OCI-M1 (cell line): ENCODE data around the gene KRTAP2-4.
"Not testable (repeated sequence)": the region's sequence is repeated elsewhere in the genome, so short reads cannot be mapped to it uniquely, and the experiment has no call there.

Source experiments
- DNase-seq: peaks from one replicate; lab custom pipeline; 2025; lab: John Stamatoyannopoulos, UW

The KRTAP2-4 gene, protein sequence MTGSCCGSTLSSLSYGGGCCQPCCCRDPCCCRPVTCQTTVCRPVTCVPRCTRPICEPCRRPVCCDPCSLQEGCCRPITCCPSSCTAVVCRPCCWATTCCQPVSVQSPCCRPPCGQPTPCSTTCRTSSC

DNA sequence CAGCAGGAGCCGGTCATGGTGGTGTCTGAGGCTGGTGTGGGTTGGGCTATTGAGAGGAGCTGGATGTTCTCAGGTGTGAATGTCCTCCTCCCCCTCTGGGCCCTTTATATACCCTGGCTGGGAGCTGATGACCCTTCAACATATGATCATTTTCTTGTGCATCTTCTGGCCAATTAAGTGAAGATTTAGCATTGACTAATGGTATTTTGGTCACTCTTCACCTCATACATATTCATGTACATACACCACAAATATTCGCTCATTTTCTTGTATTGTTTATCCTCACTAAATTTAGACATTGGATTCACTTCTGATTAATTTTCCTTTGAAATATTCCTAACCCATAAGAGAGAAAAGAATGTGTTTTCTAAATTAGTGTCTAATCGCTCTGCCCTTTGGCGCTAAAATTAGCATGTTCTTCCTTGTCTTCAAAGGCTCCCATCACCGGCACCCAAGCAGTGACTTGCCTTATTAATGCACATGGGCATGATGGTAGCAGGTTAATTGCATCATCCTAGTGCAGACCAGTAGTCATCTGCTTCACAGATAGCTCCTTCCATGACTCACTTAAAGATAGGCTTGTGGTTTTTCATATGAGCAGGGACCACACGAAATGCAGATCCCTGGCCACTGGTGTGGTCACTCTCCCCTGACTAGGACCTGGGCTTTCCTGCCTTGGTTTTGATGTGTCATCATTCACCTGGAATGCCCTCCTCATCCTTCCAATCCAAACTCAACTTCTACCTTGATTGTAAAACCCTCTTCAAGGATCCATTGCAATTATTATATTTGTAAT is at the start of gene KRTAP2-4:
KRTAP2-4 (minus strand) TSS at position 51 of the 796 bp plus-strand sequence; CDS start at position 17, 34 bp downstream.
- peak; percentile 91 for DNase-seq

DNA sequence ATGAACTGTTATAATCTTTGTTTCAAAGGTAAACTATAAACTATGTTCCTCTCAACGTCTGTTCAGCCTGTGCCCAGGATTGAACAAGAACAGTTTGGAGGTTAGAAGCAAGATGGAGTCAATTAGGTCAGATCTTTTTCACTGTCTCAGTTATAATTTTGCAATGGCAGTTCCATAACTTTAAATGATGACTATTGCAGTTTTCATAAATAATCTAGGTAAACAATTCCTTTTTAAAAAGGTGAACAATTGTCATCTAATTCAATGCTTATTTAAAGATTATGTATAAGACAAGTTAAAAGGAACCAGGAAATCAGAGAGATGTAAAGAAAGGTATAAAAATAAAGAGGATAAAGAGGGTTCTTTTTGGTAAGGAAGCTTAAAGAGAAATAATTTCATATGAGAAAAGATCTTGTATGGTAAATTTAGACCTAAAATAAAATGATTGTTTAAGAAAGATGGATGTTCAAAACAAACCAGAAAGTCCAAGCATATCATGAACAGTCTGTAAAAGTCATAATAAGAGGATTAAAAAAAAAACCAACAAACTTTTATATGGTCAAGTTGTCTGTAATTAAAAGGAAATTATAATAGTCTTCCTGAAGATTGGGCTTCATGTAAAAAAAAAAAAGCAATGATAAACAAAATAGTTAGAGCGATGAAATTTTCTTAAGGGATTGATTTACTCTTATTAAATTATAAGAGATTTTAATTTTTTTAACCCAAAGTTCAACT is 45.6 kb upstream of the KRTAP2-4 start:
- DNase-seq: no peak

DNA sequence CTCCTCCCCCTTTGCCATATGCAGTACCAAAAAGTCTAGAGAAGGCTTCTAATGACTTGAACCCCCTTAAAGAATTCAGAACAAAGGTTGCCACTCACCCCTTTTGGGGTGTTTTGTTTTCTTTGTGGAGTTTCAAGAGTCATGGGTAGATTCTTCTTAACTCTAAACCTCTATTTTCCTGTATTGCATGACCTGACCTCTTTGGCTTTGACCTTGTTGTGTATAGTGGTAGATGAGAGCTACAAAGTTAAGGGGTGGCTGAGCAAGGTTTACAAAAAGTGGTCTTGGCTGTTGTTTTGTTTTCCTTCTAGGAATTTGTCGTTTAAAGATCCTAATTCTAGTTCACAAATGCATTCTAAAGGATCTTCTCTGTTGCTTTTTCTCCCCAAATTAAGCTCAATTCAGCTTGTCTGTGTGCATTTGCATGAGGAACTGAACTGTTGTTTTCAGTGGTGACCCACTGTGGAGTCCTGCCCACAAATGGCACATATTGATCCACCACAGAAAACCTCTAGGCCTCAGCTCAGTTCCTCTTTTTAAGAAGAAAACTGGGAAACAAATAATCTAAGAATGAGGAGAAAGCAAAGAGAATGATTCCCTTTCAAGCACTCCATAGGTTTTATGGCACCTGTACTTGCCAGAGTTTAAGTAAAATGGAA is 43.2 kb upstream of the KRTAP2-4 start:
- DNase-seq: not testable (repeated sequence)

DNA sequence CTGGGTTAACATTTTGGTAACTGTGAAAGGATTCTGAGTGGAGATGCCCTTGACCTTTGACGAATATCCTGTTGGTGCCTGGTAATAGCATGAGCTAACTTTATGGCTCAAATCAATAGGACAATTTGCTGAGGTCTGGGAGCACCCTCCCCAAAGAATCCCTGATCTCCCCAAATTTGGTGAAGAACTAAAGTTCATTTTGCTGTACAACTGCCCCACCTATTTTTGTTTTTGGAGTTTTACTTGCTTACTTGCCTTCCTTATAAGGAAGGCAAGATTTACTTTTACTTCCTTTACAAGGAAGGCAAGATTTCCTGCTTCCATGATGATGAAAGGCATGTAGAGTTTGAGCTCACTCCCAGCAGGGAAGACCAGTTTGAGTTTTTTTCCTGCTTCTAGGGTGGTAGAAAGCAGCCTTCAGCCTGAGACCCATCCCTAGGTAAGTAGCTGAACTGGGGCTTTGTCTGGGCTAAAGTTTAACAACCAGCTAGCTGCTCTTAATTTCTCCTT is 42.3 kb upstream of the KRTAP2-4 start:
- no peak for DNase-seq

DNA sequence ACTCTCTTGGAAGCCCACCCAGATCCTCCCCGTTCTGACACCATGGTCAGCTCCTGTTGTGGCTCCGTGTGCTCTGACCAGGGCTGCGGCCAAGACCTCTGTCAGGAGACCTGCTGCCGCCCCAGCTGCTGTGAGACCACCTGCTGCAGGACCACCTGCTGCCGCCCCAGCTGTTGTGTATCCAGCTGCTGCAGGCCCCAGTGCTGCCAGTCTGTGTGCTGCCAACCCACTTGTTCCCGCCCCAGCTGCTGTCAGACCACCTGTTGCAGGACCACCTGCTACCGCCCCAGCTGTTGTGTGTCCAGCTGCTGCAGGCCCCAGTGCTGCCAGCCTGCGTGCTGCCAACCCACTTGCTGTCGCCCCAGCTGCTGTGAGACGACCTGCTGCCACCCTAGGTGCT is 39.7 kb upstream of the KRTAP2-4 start, which contains the start of gene KRTAP4-9:
KRTAP4-9 (plus strand) TSS at position 43 of the 400 bp plus-strand sequence; CDS start at position 43, 0 bp downstream.
- not testable (repeated sequence) for DNase-seq

DNA sequence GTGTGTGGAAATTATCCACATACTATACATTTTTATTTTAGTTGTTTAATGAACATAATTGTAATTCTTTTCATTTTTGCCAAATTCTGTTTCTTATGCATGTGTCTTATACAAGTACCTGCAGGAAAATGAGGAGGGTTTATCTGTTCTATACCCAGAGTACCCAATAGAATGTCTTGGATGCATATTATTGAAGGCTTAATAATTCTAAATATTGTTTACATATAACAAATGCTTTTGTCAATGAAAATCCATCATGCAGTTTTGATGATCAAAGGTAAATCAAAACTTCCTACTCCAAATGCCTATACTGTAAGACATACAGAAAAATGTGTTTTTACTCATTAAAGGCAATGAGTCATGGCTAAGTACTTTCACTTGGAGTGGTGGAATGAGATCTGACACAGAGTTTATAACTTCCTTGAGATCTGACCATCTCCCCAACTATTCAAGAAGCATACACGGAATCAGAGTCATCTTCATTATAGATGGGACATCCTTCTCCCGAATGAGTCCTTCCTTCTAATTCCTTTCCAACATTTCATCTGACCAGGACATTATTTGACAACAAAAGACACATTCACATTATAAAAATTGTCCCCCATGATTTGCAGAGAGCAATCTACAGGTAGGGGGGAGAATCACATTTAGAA is 38.8 kb upstream of the KRTAP2-4 start:
- DNase-seq: not testable (repeated sequence)

DNA sequence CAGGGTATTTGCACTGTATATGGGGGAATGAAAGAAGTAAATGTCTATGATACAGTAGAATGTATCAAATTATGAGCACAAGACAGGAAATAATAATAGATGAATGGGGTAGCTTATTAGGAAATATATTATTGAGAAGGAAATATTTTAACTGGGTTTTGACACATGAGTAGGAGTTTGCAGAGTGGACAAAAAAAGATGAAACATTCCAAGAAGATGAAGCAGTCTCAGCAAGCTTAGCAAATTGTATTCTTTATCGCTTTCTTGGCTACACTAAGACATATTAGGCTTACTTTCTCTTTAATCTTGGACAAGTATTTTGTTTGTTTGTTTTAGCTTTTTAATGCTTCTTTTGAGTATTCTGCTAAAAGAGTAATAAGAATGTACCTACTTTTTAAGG is 38.2 kb upstream of the KRTAP2-4 start:
- DNase-seq: no peak

DNA sequence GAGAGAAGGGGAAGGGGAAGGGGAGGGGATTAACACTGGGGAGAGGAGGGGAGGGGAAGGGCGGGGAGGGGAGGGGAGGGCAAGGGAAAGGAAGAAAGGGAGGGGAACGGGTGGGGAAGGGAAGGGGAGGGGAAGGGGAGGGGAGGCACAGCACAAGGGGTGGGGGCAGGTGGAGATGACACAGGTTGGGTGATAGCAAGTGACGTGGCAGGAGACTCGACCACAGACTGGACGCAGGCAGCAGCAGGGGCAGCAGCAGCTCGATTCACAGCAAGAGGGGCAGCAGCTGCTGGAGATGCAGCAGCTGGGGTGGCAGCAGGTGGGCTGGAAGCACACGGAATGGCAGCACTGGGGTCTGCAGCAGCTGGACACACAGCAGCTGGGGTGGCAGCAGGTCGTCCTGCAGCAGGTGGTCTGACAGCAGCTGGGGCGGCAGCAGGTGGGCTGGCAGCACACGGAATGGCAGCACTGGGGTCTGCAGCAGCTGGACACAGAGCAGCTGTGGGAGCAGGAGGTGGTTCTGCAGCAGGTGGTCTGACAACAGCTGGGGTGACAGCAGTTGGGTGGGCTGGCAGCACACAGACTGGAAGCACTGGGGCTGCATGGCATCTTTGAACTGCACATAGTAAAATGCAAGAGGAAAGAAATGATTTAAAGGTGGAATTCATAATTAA is 36.0 kb upstream of the KRTAP2-4 start, which contains the start of gene KRTAP4-16:
KRTAP4-16 (minus strand) TSS at position 624 of the 674 bp plus-strand sequence; CDS start at position 624, 0 bp downstream.
- DNase-seq: no peak

DNA sequence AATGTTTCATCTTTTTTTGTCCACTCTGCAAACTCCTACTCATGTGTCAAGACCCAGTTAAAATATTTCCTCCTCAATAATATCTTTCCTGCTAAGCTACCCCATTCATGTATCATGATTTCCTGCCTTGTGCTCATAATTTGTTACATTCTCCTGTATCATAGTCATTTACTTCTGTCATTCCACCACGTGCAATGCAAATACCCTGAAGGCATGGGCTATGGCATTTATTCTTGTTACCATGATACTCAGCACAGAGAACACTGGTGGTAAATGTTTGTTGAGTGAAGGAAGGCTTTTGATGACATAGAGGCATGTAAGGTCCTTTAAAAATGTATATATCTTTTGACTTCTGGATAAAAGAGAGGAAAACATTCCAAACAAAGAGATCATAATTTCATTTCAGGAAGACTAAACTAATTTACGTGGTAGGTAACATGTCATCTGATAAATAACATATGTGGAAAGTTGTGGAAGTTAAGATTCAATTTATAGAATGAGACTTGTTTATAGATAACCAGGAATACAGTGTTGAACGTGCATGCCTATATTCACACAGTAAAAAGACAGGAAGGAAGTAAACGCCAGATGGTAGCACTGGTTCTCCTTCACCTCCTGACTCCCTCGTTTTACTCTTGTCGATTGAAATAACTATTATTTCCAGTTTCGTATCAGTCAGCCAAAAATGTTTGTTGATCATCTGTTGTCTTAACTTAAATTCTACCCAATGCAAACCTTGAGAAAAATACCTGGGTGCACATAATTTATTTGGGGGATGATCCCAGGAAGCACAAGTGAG is 34.2 kb upstream of the KRTAP2-4 start:
- not testable (repeated sequence) for DNase-seq

DNA sequence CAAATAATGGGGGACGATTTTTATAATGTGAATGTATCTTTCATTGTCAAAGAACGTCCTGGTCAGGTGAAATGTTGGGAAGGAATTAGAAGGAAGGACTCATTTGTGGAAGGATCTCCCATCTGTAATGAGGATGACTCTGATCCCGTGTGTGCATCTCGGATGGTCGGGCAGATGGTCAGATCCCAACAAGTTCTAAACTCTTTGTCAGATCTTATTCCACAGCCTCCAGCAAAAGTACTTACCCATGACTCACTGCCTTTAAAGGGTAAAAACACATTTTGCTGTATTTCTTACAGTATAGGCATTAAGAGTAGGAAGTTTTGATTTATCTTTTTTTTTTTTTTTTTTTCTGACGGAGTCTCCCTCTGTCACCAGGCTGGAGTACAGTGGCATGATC is 32.8 kb upstream of the KRTAP2-4 start:
- no peak for DNase-seq

DNA sequence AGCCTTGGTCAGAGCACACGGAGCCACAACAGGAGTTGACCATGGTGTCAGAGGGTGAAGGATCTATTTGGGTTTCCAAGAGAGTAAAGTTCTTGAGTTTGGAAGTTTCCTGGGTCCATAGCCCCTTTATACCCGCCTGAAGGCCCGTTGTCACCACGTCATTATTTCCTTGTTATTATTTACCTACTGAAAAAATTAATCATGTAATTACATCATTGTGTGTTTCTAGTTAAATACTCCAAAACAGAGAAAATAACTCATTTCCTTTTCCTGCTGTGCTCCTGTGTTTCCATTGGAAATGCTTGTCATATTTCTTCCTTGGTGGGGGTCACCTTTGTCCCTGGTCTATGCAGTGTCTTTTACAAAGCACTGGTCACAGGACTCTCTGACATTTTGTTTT is 32.4 kb upstream of the KRTAP2-4 start, which contains the start of gene KRTAP4-8:
KRTAP4-8 (minus strand) TSS at position 101 of the 400 bp plus-strand sequence; CDS start at position 43, 58 bp downstream.
- no peak for DNase-seq

DNA sequence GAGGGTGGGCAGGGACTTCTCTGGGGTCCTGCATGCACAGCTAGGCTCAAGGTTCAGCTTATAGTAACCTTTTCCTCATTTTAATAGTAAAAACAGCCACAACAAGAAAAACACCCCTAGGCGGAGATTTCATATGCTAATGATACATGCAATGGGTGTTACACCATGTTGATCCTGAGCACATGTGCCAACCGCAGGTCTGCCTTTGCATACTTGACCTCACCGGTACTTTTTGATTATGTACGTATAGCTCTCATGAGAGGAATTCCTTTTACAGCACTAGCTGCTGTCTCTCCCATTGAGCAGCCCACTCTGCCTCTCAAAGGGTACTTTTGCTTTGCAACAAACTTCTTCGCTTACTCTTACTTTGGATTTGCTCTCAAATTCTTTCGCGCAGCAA is 30.4 kb upstream of the KRTAP2-4 start:
- no peak for DNase-seq

DNA sequence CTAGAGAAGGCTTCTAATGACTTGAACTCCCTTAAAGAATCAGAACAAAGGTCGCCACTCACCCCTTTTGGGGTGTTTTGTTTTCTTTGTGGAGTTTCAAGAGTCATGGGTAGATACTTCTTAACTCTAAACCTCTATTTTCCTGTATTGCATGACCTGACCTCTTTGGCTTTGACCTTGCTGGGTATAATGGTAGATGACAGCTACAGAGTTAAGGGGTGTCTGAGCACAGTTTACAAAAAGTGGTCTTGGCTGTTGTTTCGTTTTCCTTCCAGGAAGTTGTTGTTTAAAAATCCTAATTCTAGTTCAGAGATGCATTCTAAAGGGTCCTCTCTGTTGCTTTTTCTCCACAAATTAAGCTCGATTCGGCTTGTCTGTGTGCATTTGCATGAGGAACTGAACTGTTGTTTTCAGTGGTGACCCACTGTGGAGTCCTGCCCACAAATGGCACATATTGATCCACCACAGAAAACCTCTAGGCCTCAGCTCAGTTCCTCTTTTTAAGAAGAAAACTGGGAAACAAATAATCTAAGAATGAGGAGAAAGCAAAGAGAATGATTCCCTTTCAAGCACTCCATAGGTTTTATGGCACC is 23.2 kb upstream of the KRTAP2-4 start:
- DNase-seq: not testable (repeated sequence)

DNA sequence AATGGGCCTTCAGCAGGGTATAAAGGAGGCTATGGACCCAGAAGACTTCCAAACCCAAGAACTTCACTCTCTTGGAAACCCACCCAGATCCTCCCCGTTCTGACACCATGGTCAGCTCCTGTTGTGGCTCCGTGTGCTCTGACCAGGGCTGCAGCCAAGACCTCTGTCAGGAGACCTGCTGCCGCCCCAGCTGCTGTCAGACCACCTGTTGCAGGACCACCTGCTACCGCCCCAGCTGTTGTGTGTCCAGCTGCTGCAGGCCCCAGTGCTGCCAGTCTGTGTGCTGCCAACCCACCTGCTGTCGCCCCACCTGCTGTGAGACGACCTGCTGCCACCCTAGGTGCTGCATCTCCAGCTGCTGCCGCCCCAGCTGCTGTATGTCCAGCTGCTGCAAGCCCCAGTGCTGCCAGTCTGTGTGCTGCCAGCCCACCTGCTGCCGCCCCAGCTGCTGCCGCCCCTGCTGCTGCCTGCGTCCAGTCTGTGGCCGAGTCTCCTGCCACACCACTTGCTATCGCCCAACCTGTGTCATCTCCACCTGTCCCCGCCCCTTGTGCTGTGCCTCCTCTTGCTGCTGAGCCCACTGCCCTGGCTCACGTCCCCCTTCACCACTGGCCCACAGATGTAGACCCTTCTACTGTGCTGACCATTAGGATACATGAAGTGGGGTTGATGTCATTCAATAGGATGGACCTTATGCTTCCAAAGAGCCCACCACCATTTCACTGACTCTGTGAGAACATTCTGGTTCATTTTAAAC is 18.6 kb upstream of the KRTAP2-4 start, which contains the start of gene KRTAP4-7:
KRTAP4-7 (plus strand) TSS at position 51 of the 757 bp plus-strand sequence; CDS start at position 108, 57 bp downstream.
- DNase-seq: not testable (repeated sequence)

DNA sequence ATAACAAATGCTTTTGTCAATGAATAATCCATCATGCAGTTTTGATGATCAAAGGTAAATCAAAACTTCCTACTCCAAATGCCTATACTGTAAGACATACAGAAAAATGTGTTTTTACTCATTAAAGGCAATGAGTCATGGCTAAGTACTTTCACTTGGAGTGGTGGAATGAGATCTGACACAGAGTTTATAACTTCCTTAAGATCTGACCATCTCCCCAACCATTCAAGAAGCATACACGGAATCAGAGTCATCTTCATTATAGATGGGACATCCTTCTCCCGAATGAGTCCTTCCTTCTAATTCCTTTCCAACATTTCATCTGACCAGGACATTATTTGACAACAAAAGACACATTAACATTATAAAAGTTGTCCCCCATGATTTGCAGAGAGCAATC is 17.7 kb upstream of the KRTAP2-4 start:
- not testable (repeated sequence) for DNase-seq

DNA sequence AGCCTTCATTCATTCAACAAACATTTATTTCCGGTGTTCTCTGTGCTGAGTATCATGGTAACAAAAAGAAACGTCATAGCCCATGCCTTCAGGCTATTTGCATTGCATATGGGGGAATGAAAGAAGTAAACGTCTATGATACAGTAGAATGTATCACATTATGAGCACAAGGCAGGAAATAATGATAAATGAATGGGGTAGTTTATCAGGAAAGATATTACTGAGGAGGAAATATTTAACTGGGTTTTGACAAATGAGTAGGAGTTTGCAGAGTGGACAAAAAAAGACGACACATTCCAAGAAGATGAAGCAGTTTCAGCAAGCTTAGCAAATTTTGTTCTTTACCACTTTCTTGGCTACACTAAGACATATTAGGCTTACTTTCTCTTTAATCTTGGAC is 16.9 kb upstream of the KRTAP2-4 start:
- no peak for DNase-seq

DNA sequence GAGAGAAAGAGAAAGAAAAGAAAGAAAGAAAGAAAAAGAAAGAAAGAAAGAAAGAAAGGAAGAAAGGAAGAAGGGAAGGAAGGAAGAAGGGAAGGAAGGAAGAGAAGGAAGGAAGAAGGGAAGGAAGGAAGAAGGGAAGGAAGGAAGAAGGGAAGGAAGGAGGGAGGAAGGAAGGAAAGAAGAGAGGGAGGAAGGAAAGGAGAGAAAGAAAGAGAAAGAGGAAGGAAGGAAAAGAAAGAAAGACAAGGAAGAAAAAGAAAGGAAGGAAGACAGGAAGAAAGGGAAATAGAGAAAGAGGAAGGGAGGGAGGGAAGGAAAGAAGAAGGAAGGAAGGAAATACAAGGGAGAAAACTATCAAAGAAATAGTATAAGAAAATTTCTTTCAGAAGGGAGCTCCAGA is 11.1 kb upstream of the KRTAP2-4 start:
- DNase-seq: no peak

DNA sequence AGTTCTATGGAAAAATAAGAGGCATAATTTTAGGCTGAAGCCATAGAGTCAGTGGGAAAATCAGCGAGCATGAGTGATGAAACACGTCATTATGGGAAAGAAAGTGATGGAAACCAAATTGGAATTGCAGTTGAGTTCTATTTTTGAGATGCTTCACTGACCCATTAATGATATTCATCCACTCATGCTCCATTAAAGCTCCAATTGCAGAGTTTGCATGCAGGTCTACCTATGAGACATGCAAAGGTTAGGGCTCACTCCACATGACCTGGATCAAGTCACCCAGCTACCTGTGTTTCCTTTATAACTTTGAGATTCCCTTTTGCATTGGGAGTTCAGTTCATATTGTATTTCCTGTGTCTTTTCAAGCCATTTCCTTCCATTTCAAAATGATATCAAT is 8.0 kb upstream of the KRTAP2-4 start:
- no peak for DNase-seq
